Measurements from ENCODE around the gene PEAR1.

- TF ChIP-seq CTCF (conservative IDR thresholded peaks at IDR 0.05; ENCODE audit: low read depth, low read length) (no peak), CEBPB (IDR thresholded peaks at IDR 0.05; ENCODE audit: low read depth, low read length) (no peak), RAD21 (IDR thresholded peaks at IDR 0.05; ENCODE audit: low read length) (no peak), POLR2A (IDR thresholded peaks at IDR 0.05; ENCODE audit: low read depth, low read length) (no peak), ELK1 (IDR thresholded peaks at IDR 0.05; ENCODE audit: borderline replicate concordance, low read depth, low read length) (no peak), MAZ (IDR thresholded peaks at IDR 0.05; ENCODE audit: borderline replicate concordance, low read depth, low read length) (no peak), FOS (IDR thresholded peaks at IDR 0.05; ENCODE audit: low read depth, low read length) (no peak), USF2 (IDR thresholded peaks at IDR 0.05; ENCODE audit: low read depth, low read length) (no peak), SMC3 (IDR thresholded peaks at IDR 0.05; ENCODE audit: low read depth, low read length) (no peak), BHLHE40 (IDR thresholded peaks at IDR 0.05; ENCODE audit: low read depth, low read length) (no peak), CHD1 (IDR thresholded peaks at IDR 0.05; ENCODE audit: low read depth, low read length) (no peak), NFE2L2 (IDR thresholded peaks at IDR 0.05; ENCODE audit: low read depth, low read length) (no peak), RCOR1 (IDR thresholded peaks at IDR 0.05; ENCODE audit: insufficient replicate concordance, low read length) (no peak)
Observed at GRCh38 chr1:156860628-156861423, 32.7 kb upstream of the PEAR1 start, which contains the start of gene NTRK1.

All from IMR-90 (cell line).